Stimulated activated CD4-positive, alpha-beta T cell treated with anti-CD3 and anti-CD28 coated beads, Interleukin-12 subunit alpha, Interleukin-12 subunit beta, amount 100 ng/mL, for 48 hours (primary cell): ENCODE results near the gene SHLD1.
"Not testable (repeated sequence)": the region's sequence is repeated elsewhere in the genome, so short reads cannot be mapped to it uniquely, and the experiment has no call there.

ENCODE experiments used
- DNase-seq, 3 donors: peaks; one replicate each; pipeline ENCODE4 v3.0.0-alpha.2; 2020; ENCODE audit warnings: low read depth in 2 of 3, low spot score in 1 of 3

SHLD1 gene

GRCh38 chr20:5749952-5750779 is at the start of gene SHLD1:
SHLD1 (plus strand) TSS chr20:5750401; CDS start chr20:5772866, 22,465 bp downstream.
- peak; percentile 71 to 78 (median 75) for DNase-seq

GRCh38 chr20:5702339-5702738 is 47.9 kb upstream of the SHLD1 start:
- not testable (repeated sequence) for DNase-seq

- no peak for DNase-seq
Observed at GRCh38 chr20:5703681-5704101, 46.5 kb upstream of the SHLD1 start.

GRCh38 chr20:5705827-5706226 is 44.4 kb upstream of the SHLD1 start:
- DNase-seq = no peak

GRCh38 chr20:5706797-5707196 is 43.4 kb upstream of the SHLD1 start:
- no peak for DNase-seq

GRCh38 chr20:5710551-5710950 is 39.6 kb upstream of the SHLD1 start:
- no peak for DNase-seq

- DNase-seq = peak; percentile 8 to 38 (median 20)
Observed at GRCh38 chr20:5714261-5715041, 35.8 kb upstream of the SHLD1 start.

GRCh38 chr20:5715071-5715841 is 34.9 kb upstream of the SHLD1 start:
- no peak for DNase-seq

- no peak for DNase-seq
Observed at GRCh38 chr20:5716953-5717352, 33.2 kb upstream of the SHLD1 start.

- DNase-seq = no peak
Observed at GRCh38 chr20:5718896-5719595, 31.2 kb upstream of the SHLD1 start.

GRCh38 chr20:5719861-5720403 is 30.3 kb upstream of the SHLD1 start:
- DNase-seq = no peak

GRCh38 chr20:5720696-5721095 is 29.5 kb upstream of the SHLD1 start:
- no peak for DNase-seq

- not testable (repeated sequence) for DNase-seq
Observed at GRCh38 chr20:5721356-5721755, 28.8 kb upstream of the SHLD1 start.

GRCh38 chr20:5722927-5723326 is 27.3 kb upstream of the SHLD1 start:
- no peak for DNase-seq

GRCh38 chr20:5725183-5725463 is 25.1 kb upstream of the SHLD1 start:
- DNase-seq = not testable (repeated sequence)

GRCh38 chr20:5727018-5727515 is 23.1 kb upstream of the SHLD1 start:
- no peak for DNase-seq

GRCh38 chr20:5729348-5729747 is 20.9 kb upstream of the SHLD1 start:
- DNase-seq = no peak

- no peak for DNase-seq
Observed at GRCh38 chr20:5730131-5730530, 20.1 kb upstream of the SHLD1 start.

- DNase-seq = no peak
Observed at GRCh38 chr20:5731753-5732366, 18.3 kb upstream of the SHLD1 start.

GRCh38 chr20:5734602-5735001 is 15.6 kb upstream of the SHLD1 start:
- no peak for DNase-seq
